ENCODE results near the gene C1orf52. TPM values are rescaled to one million over a fixed set of nuclear protein-coding genes. Genes with fewer than 3 reads are reported as not detected.
"Not testable (repeated sequence)": the region's sequence is repeated elsewhere in the genome, so short reads cannot be mapped to it uniquely, and the experiment has no call there.

Gene C1orf52
- total RNA-seq, 1 donor from 2014 or later = 12.8 TPM

- DNase-seq (ENCODE audit: low read depth) = peak; percentile 83
Observed at GRCh38 chr1:85278853-85279314, 19.4 kb upstream of the C1orf52 start.

GRCh38 chr1:85277802-85278201 lies 18.3 kb upstream of the C1orf52 start:
- no peak for DNase-seq (ENCODE audit: low read depth)

GRCh38 chr1:85276978-85277639 lies 17.6 kb upstream of the C1orf52 start:
- no peak for DNase-seq (ENCODE audit: low read depth)

GRCh38 chr1:85276215-85276977 lies 16.9 kb upstream of the C1orf52 start, which contains the start of gene BCL10:
BCL10 (minus strand) TSS chr1:85276632; CDS start chr1:85276352, 280 bp downstream.
- DNase-seq (ENCODE audit: low read depth) = peak; percentile 99

- no peak for DNase-seq (ENCODE audit: low read depth)
Observed at GRCh38 chr1:85275701-85276214, 16.3 kb upstream of the C1orf52 start.

GRCh38 chr1:85274969-85275453 lies 15.5 kb upstream of the C1orf52 start:
- DNase-seq (ENCODE audit: low read depth) = peak; percentile 61

- no peak for DNase-seq (ENCODE audit: low read depth)
Observed at GRCh38 chr1:85273397-85273796, 13.9 kb upstream of the C1orf52 start.

- DNase-seq (ENCODE audit: low read depth) = no peak
Observed at GRCh38 chr1:85268801-85269585, 9.5 kb upstream of the C1orf52 start.

GRCh38 chr1:85267313-85267712 lies 7.9 kb upstream of the C1orf52 start:
- no peak for DNase-seq (ENCODE audit: low read depth)

- no peak for DNase-seq (ENCODE audit: low read depth)
Observed at GRCh38 chr1:85264150-85264549, 4.7 kb upstream of the C1orf52 start.

GRCh38 chr1:85262985-85263384 lies 3.5 kb upstream of the C1orf52 start:
- no peak for DNase-seq (ENCODE audit: low read depth)

- DNase-seq (ENCODE audit: low read depth) = no peak
Observed at GRCh38 chr1:85259912-85260274, 431 bp upstream of the C1orf52 start.

- DNase-seq (ENCODE audit: low read depth) = no peak
Observed at GRCh38 chr1:85258536-85259117, 835 bp downstream of the C1orf52 start.

- DNase-seq (ENCODE audit: low read depth) = not testable (repeated sequence)
Observed at GRCh38 chr1:85249042-85249441, 10.4 kb downstream of the C1orf52 start.

GRCh38 chr1:85245891-85246290 lies 13.6 kb downstream of the C1orf52 start:
- no peak for DNase-seq (ENCODE audit: low read depth)

- no peak for DNase-seq (ENCODE audit: low read depth)
Observed at GRCh38 chr1:85245456-85245855, 14.0 kb downstream of the C1orf52 start.

- no peak for DNase-seq (ENCODE audit: low read depth)
Observed at GRCh38 chr1:85244271-85245061, 15.0 kb downstream of the C1orf52 start.

GRCh38 chr1:85243372-85243771 lies 16.1 kb downstream of the C1orf52 start:
- DNase-seq (ENCODE audit: low read depth) = no peak

- no peak for DNase-seq (ENCODE audit: low read depth)
Observed at GRCh38 chr1:85240643-85241042, 18.8 kb downstream of the C1orf52 start.

- DNase-seq (ENCODE audit: low read depth) = peak; percentile 79
Observed at GRCh38 chr1:85240174-85240601, 19.3 kb downstream of the C1orf52 start.
